Activated CD4-positive, alpha-beta T cell treated with anti-CD3 and anti-CD28 coated beads, Interleukin-2, amount 10 ng/mL, durations not matched to agents 7 days and 5 days (primary cell): ENCODE measurements around the gene CBARP. TPM values are rescaled to one million over a fixed set of nuclear protein-coding genes. Genes with fewer than 3 reads are reported as not detected.
A peak's percentile ranks its signal among the peaks of the same experiment; 100 is the strongest.
"Not testable (repeated sequence)": the region's sequence is repeated elsewhere in the genome, so short reads cannot be mapped to it uniquely, and the experiment has no call there.

Source experiments
- CTCF ChIA-PET: fragments of 350-600 bp; sonication (Branson Sonifier 250); formaldehyde crosslinking; loops from one replicate; lab custom pipeline; 2021; ENCODE audit warnings: antibody characterized with exemption; lab: Charles Lee
- POLR2A ChIA-PET: fragments of 350-600 bp; sonication (Branson Sonifier 250); formaldehyde crosslinking; loops from one replicate; lab custom pipeline; 2021; ENCODE audit warnings: antibody characterized with exemption; lab: Charles Lee
- DNase-seq: peaks from one replicate; pipeline ENCODE4 v3.0.0-alpha.2; 2020
- H3K27ac Mint-ChIP-seq: one replicate; pipeline ENCODE4 v1.8.0; 2021; ENCODE audit warnings: mild to moderate bottlenecking, moderate library complexity, mixed read lengths
- H3K27me3 Mint-ChIP-seq: one replicate; pipeline ENCODE4 v1.8.0; 2021; ENCODE audit warnings: mixed read lengths
- H3K36me3 Mint-ChIP-seq: one replicate; pipeline ENCODE4 v1.8.0; 2021; ENCODE audit warnings: low read depth, mixed read lengths
- H3K4me1 Mint-ChIP-seq: one replicate; pipeline ENCODE4 v1.8.0; 2021; ENCODE audit warnings: mixed read lengths
- H3K4me3 Mint-ChIP-seq: one replicate; pipeline ENCODE4 v1.8.0; 2021; ENCODE audit warnings: mild to moderate bottlenecking, moderate library complexity, mixed read lengths
- H3K9me3 Mint-ChIP-seq: one replicate; pipeline ENCODE4 v1.8.0; 2021; ENCODE audit warnings: mixed read lengths
- total RNA-seq, 2 experiments: library from RNA; stranded (reverse); gene quantifications; one replicate each; pipeline ENCODE4 v1.2.3, GENCODE V29; 2021

CBARP gene
- total RNA-seq, 2 experiments from 2014 or later: not detected

DNA sequence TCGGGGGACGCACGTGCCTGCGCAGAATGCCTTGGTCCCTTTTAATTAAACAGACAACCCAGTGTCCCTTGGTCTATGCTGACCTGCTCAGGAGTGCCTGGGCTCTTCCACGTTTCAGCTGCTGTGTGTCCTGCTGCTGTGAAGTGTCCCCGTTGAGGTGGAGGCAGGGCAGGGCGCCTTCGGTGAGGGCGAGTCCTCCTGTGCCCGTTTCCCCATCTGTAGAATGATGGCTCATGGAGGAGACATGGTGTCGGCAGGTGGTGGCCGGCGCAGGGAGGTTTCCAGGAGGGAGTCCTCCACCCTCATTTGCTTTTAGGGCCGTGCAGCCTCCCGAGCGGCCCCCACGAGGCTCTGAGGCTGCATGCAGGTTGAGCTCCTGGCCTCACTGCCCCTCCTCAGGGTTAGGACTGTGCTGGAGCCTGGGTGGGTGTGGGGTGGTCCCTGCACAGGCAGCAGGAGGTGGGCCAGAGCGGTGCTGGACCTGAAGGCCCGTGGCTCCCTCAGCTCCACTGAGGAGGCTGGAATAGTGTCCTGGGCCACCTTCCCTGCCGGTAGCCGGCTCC lies 23.4 kb downstream of the CBARP start:
- Mint-ChIP-seq H3K4me1 (peaks cover 38% of the 10 kb centered on the region), H3K27me3 (no peaks in the 10 kb centered on the region), H3K4me3 (peak overlapping the region; percentile 65), H3K27ac (peak overlapping the region; percentile 96), H3K9me3 (no peaks in the 10 kb centered on the region), H3K36me3 (peaks cover 19% of the 10 kb centered on the region)
- POLR2A ChIA-PET: interaction anchor here (0.8 kb wide), 1 partner anchor 54 kb away, joined by 4 read pairs; the partner anchor contains the start of gene CIRBP
- no peak for DNase-seq
- CTCF ChIA-PET: interaction anchor here (0.6 to 2.9 kb wide), 8 partner anchors 9 to 805 kb away, joined by 3 to 11 read pairs (median 3); no protein-coding TSS in a partner anchor

DNA sequence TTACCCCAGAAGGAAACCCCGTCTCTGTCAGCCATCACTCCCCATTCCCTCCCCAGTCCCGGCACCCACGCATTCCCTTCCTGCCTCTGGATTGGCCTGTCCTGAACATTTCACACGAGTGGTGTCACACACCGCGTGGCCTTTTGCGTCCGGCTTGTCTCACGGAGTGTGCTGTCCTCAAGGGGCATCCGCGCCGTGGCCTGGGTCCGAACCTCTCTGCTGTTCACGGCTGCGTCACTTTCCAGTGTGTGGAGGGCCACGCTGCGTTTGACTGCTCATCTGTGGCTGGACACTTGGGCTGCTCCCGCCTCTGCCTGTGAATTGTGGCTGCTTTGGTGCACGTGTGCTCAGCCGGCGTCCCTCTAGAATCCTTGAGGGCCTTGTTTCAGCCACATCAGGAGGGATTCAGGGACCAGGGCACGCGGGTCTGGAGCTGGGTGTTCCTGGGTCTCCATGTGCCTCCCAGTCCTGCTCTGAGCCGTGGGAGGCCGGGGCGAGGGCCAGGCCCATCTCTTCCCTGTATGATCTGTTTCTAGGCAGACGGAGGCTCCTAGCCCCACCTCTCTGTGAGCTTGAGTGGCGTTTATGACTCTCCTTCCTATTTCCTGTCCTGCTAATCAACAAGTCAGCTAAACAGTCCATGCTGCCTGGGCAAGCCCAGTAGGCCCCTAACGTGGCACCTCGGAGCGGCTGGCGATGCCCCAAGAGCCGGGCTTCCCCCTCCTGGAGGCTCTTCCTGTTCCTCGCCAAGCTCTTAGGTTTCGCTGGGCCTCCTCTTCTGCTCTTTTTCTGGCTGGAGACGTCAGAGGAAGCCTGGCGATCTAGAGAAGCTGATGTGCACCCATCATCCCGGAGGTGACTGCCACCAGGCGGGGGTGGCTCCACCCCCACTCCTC lies 24.2 kb downstream of the CBARP start:
- peak; percentile 63 for DNase-seq
- Mint-ChIP-seq H3K27me3 (no peaks in the 10 kb centered on the region), H3K36me3 (peaks cover 19% of the 10 kb centered on the region)

DNA sequence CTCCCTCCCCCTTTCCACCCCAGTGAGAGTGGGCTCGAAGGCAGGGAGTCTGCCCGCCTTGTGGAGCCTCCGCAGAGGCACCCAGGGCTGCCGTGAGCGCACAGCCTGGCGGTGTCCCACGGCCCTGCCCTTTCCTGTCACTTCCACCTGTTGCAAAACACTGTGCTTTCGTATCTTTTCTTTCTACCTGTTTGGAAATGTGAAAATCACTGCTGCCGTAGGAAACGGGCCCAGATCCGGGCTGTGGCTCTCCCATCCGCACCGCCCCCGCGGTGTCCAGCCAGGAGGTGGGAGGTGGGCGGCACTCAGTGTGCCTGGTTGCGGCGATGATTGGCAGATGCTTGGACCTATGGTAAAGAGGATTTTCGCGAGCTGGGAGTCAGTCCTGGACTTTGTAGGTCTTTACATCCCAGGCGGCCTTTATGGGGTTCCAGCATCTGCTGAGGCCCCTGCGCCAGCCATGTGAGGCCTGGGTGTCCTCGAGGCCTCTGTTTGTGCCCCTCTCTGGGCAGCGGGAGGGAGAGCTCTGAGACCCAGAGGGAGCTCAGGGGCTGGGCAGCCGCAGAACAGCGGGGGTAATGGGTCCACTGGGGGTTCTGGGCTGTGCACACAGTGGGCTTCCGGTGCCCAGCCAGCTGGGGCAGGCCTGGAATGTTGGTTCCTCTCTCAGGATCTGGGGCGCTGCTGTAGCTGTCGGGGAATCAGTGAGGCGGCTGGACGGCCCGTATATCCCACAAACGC lies 26.1 kb downstream of the CBARP start:
- Mint-ChIP-seq H3K36me3 (peaks cover 32% of the 10 kb centered on the region), H3K9me3 (no peaks in the 10 kb centered on the region), H3K4me3 (no peak overlapping the region), H3K4me1 (peaks cover 39% of the 10 kb centered on the region), H3K27me3 (no peaks in the 10 kb centered on the region), H3K27ac (peak overlapping the region; percentile 55)
- POLR2A ChIA-PET: no interaction called here
- CTCF ChIA-PET: interaction anchor here (0.6 to 2.9 kb wide), 6 partner anchors 8 to 677 kb away, joined by 4 to 11 read pairs (median 5); no protein-coding TSS in a partner anchor
- no peak for DNase-seq

More for the DNA sequence above, 24.2 kb downstream of the CBARP start:
- CTCF ChIA-PET: interaction anchor here (0.6 to 2.9 kb wide), 9 partner anchors 9 to 806 kb away, joined by 3 to 11 read pairs (median 3); no protein-coding TSS in a partner anchor
- H3K4me1 Mint-ChIP-seq: peaks cover 41% of the 10 kb centered on the region
- peak overlapping the region; percentile 65 for H3K4me3 Mint-ChIP-seq
- POLR2A ChIA-PET: interaction anchor here (0.6 to 0.8 kb wide), 2 partner anchors 25 to 55 kb away, joined by 3 to 4 read pairs; partner anchors contain the start of gene CIRBP
- H3K27ac Mint-ChIP-seq: peak overlapping the region; percentile 96
- no peaks in the 10 kb centered on the region for H3K9me3 Mint-ChIP-seq

DNA sequence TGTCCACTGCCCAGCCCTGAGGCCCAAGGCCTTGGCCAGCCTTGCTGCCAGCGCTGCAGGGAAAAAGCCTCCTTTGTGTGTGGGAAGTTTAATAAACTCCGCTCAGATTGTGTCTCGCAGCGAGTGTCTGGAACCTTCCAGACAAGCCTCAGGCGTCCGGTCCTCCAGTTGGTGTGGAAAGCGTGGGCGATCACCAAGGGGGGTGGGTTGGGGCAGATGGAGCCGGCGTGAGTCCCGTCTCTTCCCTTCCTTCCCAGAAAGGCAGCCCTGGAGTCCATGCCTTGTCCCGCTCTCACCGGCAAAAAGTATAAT lies 27.6 kb downstream of the CBARP start:
- H3K27me3 Mint-ChIP-seq: no peaks in the 10 kb centered on the region
- H3K4me3 Mint-ChIP-seq: no peak overlapping the region
- DNase-seq: no peak
- H3K9me3 Mint-ChIP-seq: no peaks in the 10 kb centered on the region
- POLR2A ChIA-PET: no interaction called here
- H3K36me3 Mint-ChIP-seq: peaks cover 33% of the 10 kb centered on the region
- H3K4me1 Mint-ChIP-seq: peaks cover 39% of the 10 kb centered on the region
- CTCF ChIA-PET: interaction anchor here (1.9 kb wide), 2 partner anchors 34 to 97 kb away, joined by 5 to 6 read pairs; no protein-coding TSS in a partner anchor
- no peak overlapping the region for H3K27ac Mint-ChIP-seq

DNA sequence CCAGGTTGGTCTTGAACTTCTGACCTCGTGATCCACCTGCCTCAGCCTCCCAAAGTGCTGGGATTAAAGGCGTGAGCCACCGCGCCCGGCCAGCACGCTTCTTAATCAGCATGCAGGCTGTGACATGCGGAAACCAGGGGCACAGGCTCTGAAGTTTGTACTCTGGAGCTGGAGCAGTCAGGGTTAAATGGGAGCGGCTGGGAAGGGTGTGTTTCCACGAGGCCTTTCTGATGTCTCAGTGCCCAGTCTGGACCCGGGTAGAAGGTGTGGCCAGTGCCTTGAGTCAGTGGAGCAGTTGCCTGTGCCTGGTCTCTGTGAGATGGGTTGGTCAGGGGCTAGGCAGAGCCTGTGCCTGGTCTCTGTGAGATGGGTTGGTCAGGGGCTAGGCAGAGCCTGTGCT lies 29.0 kb downstream of the CBARP start:
- H3K27ac Mint-ChIP-seq, H3K9me3 Mint-ChIP-seq, H3K27me3 Mint-ChIP-seq, POLR2A ChIA-PET, DNase-seq: not testable (repeated sequence)
- Mint-ChIP-seq H3K4me3 (peak overlapping the region; percentile 97), H3K4me1 (peaks cover 37% of the 10 kb centered on the region), H3K36me3 (peaks cover 32% of the 10 kb centered on the region)
- CTCF ChIA-PET: interaction anchor here (1.9 kb wide), 1 partner anchor 36 kb away, joined by 6 read pairs; no protein-coding TSS in a partner anchor

DNA sequence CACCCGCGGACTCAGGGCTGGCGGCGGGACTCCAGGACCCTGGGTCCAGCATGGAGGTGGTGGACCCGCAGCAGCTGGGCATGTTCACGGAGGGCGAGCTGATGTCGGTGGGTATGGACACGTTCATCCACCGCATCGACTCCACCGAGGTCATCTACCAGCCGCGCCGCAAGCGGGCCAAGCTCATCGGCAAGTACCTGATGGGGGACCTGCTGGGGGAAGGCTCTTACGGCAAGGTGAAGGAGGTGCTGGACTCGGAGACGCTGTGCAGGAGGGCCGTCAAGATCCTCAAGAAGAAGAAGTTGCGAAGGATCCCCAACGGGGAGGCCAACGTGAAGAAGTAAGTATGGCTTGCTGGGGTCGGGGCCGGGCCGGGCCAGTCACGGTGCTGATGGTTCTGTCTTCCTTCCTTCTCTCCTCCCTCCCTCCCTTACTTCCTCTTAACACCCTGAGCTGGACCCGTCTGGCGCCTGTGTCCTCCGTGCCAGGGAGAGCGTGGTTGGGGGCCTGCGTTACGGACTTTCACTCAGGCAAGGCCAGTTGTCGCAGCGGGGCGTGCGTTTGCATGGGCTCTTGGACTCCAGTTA lies 30.8 kb downstream of the CBARP start:
- Mint-ChIP-seq H3K27me3 (no peaks in the 10 kb centered on the region), H3K4me1 (peaks cover 39% of the 10 kb centered on the region), H3K9me3 (no peaks in the 10 kb centered on the region), H3K27ac (peak overlapping the region; percentile 89), H3K36me3 (peaks cover 26% of the 10 kb centered on the region), H3K4me3 (peak overlapping the region; percentile 97)
- peak; percentile 42 for DNase-seq
- ChIA-PET CTCF (interaction anchor here (1.0 to 1.4 kb wide), 2 partner anchors 37 to 113 kb away, joined by 3 to 6 read pairs; no protein-coding TSS in a partner anchor), POLR2A (interaction anchor here (0.6 kb wide), 1 partner anchor 658 kb away, joined by 3 read pairs; no protein-coding TSS in a partner anchor)

DNA sequence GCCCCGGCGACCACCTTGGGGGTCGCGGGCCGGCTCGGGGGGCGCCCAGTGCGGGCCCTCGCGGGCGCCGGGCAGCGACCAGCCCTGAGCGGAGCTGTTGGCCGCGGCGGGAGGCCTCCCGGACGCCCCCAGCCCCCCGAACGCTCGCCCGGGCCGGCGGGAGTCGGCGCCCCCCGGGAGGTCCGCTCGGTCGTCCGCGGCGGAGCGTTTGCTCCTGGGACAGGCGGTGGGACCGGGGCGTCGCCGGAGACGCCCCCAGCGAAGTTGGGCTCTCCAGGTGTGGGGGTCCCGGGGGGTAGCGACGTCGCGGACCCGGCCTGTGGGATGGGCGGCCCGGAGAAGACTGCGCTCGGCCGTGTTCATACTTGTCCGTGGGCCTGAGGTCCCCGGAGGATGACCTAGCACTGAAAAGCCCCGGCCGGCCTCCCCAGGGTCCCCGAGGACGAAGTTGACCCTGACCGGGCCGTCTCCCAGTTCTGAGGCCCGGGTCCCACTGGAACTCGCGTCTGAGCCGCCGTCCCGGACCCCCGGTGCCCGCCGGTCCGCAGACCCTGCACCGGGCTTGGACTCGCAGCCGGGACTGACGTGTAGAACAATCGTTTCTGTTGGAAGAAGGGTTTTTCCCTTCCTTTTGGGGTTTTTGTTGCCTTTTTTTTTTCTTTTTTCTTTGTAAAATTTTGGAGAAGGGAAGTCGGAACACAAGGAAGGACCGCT lies 31.5 kb downstream of the CBARP start:
- DNase-seq: no peak
- CTCF ChIA-PET: interaction anchor here (1.0 to 1.4 kb wide), 2 partner anchors 38 to 113 kb away, joined by 3 to 6 read pairs; no protein-coding TSS in a partner anchor

DNA sequence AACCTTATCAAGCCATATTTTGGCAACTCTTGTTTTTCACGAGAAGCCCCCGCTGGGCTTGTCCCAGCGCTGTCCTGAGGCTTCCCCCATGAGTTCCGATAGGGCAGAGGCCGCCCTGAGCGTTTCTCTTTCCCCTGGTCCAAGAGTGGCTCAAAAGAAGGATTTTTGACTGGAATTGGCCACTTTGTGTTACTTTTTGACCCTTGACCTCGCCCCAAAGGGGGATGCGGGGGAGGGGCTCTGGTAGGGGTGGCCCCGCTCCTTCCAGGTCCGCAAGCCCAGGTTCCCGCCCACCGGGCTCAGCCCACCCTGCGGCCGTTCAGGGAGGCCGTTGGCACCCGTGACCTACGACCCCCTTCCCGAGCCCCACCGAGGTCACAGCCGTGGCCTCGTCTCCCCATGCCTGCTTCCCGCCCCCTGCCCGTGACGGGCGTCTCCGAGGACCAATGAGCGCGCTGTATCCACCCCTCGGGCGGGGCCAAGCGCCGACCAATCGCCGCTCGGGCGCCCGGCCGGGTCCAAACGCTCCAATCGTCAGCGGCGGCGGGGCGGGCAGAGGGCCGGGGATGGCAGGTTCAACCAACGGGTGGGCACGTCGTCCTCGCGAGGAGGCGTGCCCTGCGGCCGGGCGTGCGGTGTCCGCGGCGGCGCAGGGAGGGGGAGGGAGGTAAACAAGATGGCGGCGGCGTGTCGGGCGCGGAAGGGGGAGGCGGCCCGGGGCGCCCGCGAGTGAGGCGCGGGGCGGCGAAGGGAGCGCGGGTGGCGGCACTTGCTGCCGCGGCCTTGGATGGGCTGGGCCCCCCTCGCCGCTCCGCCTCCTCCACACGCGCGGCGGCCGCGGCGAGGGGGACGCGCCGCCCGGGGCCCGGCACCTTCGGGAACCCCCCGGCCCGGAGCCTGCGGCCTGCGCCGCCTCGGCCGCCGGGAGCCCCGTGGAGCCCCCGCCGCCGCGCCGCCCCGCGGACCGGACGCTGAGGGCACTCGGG lies 32.4 kb downstream of the CBARP start, which contains the start of gene STK11:
Gene STK11, plus strand, starts transcription at position 665 of the 986 bp plus-strand sequence. CDS start 1,136 bp downstream, outside the sequence.
- Mint-ChIP-seq H3K27ac (peak within 1 kb of the TSS; percentile 89), H3K36me3 (peaks cover 22% of the 10 kb centered on the region), H3K4me3 (peak within 1 kb of the TSS; percentile 97), H3K4me1 (peaks cover 30% of the 10 kb centered on the region), H3K27me3 (no peaks in the 10 kb centered on the region), H3K9me3 (no peaks in the 10 kb centered on the region)
- ChIA-PET POLR2A (no interaction called here), CTCF (interaction anchor here (1.7 kb wide), 1 partner anchor 9 kb away, joined by 5 read pairs; no protein-coding TSS in a partner anchor)
- DNase-seq: peak; percentile 99

More for the DNA sequence above, 31.5 kb downstream of the CBARP start:
- no peaks in the 10 kb centered on the region for H3K9me3 Mint-ChIP-seq
- peak overlapping the region; percentile 89 for H3K27ac Mint-ChIP-seq
- peaks cover 34% of the 10 kb centered on the region for H3K4me1 Mint-ChIP-seq
- peak overlapping the region; percentile 97 for H3K4me3 Mint-ChIP-seq
- POLR2A ChIA-PET: interaction anchor here (0.6 kb wide), 1 partner anchor 658 kb away, joined by 3 read pairs; no protein-coding TSS in a partner anchor
- peaks cover 23% of the 10 kb centered on the region for H3K36me3 Mint-ChIP-seq
- H3K27me3 Mint-ChIP-seq: no peaks in the 10 kb centered on the region

DNA sequence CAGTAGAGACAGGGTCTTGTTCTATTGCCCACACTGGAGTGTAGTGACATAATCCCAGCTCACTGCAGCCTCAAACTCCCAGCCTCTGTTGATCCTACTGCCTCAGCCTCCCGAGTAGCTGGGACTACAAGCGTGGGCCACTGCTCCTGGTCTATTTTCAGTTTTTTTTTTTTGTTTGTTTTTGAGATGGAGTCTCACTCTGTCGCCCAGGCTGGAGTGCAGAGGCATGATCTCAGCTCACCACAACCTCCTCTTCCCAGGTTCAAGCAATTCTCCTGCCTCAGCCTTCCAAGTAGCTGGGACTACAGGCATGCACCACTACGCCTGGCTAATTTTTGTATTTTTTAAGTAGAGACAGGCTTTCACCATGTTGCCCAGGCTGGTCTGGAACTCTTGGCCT lies 37.2 kb downstream of the CBARP start:
- H3K27ac Mint-ChIP-seq, DNase-seq, H3K4me3 Mint-ChIP-seq, H3K36me3 Mint-ChIP-seq, H3K27me3 Mint-ChIP-seq, POLR2A ChIA-PET, H3K9me3 Mint-ChIP-seq: not testable (repeated sequence)
- CTCF ChIA-PET: interaction anchor here (0.9 to 1.4 kb wide), 2 partner anchors 13 to 170 kb away, joined by 3 to 4 read pairs; no protein-coding TSS in a partner anchor
- peaks cover 16% of the 10 kb centered on the region for H3K4me1 Mint-ChIP-seq

DNA sequence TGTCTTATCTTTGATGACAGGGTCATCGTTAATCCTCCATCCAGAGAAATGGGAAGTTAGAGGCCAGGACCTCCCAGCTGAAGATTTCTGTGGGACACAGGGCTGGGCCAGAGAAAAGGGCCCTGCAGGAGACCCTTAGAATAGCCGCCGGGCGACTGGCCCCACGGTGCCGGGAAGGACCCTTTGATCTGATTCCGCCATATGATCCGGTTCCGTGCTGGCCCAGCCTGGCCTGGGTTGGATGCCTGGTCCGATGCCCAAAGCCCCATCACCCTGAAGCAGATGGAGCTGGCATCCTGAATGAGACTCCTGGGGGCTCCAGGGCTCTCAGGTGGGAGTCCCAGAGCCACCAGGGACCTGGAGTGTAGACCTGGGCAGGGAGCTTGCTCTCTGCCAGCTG lies 38.3 kb downstream of the CBARP start:
- H3K9me3 Mint-ChIP-seq: no peaks in the 10 kb centered on the region
- H3K4me1 Mint-ChIP-seq: peaks cover 14% of the 10 kb centered on the region
- CTCF ChIA-PET: interaction anchor here (0.6 to 1.4 kb wide), 3 partner anchors 98 to 401 kb away, joined by 3 to 4 read pairs (median 3); no protein-coding TSS in a partner anchor
- POLR2A ChIA-PET: no interaction called here
- H3K4me3 Mint-ChIP-seq: no peak overlapping the region
- no peaks in the 10 kb centered on the region for H3K36me3 Mint-ChIP-seq
- no peaks in the 10 kb centered on the region for H3K27me3 Mint-ChIP-seq
- no peak overlapping the region for H3K27ac Mint-ChIP-seq
- no peak for DNase-seq
